ENCODE results near the gene ZXDC.

ZXDC gene

GRCh38 chr3:126389112-126389793 is 86.4 kb downstream of the ZXDC start:
- TF ChIP-seq POU2F2 (IDR thresholded peaks at IDR 0.05; ENCODE audit: low read depth, low read length): no peak
- TF ChIP-seq TAF1 (IDR thresholded peaks at IDR 0.05; ENCODE audit: low read depth, low read length): no peak
- TF ChIP-seq SPI1 (IDR thresholded peaks at IDR 0.05; ENCODE audit: low read depth, low read length): no peak
- no peak for TF ChIP-seq POLR2AphosphoS5 (IDR thresholded peaks at IDR 0.05; ENCODE audit: low read depth, low read length)
- no peak for TF ChIP-seq POLR2A (IDR thresholded peaks at IDR 0.05; ENCODE audit: low read depth, low read length)
- no peak for TF ChIP-seq PAX5 (IDR thresholded peaks at IDR 0.05; ENCODE audit: insufficient read depth, low read length, severe bottlenecking)
- FAIRE-seq (peak; percentile 88), DNase-seq (ENCODE audit: insufficient read length, low spot score) (peak; percentile 73)

All from GM12891 (cell line).